Right forelimb (tissue), 1 donor: ENCODE data around the gene CCNY.
"Not testable (repeated sequence)": the region's sequence is repeated elsewhere in the genome, so short reads cannot be mapped to it uniquely, and the experiment has no call there.

ENCODE experiments used
- DNase-seq: peaks from one replicate; pipeline ENCODE4 v3.0.0-alpha.2; 2018

CCNY gene

GRCh38 chr10:35387768-35388167 is 51.5 kb downstream of the CCNY start:
- DNase-seq: no peak

GRCh38 chr10:35388197-35388596 is 51.9 kb downstream of the CCNY start:
- no peak for DNase-seq

GRCh38 chr10:35388682-35389081 is 52.4 kb downstream of the CCNY start:
- DNase-seq: no peak

- DNase-seq: no peak
Measured at GRCh38 chr10:35390161-35390840, 54.0 kb downstream of the CCNY start.

GRCh38 chr10:35390843-35391152 is 54.5 kb downstream of the CCNY start:
- no peak for DNase-seq

GRCh38 chr10:35391153-35391953 is 55.0 kb downstream of the CCNY start:
- no peak for DNase-seq

- DNase-seq: no peak
Measured at GRCh38 chr10:35391954-35392262, 55.6 kb downstream of the CCNY start.

- DNase-seq: no peak
Measured at GRCh38 chr10:35392482-35393228, 56.3 kb downstream of the CCNY start.

- no peak for DNase-seq
Measured at GRCh38 chr10:35394411-35394851, 58.1 kb downstream of the CCNY start.

- no peak for DNase-seq
Measured at GRCh38 chr10:35394934-35395333, 58.6 kb downstream of the CCNY start.

GRCh38 chr10:35396560-35397434 is 60.5 kb downstream of the CCNY start:
- no peak for DNase-seq

- DNase-seq: no peak
Measured at GRCh38 chr10:35397953-35398352, 61.6 kb downstream of the CCNY start.

- DNase-seq: peak; percentile 48
Measured at GRCh38 chr10:35398355-35398754, 62.0 kb downstream of the CCNY start.

- no peak for DNase-seq
Measured at GRCh38 chr10:35398908-35399307, 62.6 kb downstream of the CCNY start.

GRCh38 chr10:35399414-35400009 is 63.2 kb downstream of the CCNY start:
- no peak for DNase-seq

- no peak for DNase-seq
Measured at GRCh38 chr10:35400595-35401268, 64.4 kb downstream of the CCNY start.

GRCh38 chr10:35403491-35403890 is 67.2 kb downstream of the CCNY start:
- not testable (repeated sequence) for DNase-seq

- DNase-seq: not testable (repeated sequence)
Measured at GRCh38 chr10:35404077-35404476, 67.8 kb downstream of the CCNY start.

GRCh38 chr10:35406003-35406630 is 69.8 kb downstream of the CCNY start:
- DNase-seq: not testable (repeated sequence)

GRCh38 chr10:35407696-35408095 is 71.4 kb downstream of the CCNY start:
- not testable (repeated sequence) for DNase-seq

- peak; percentile 69 for DNase-seq
Measured at GRCh38 chr10:35409094-35409582, 72.8 kb downstream of the CCNY start.
